ENCODE data around the gene GGTA1.

The GGTA1 gene

DNA sequence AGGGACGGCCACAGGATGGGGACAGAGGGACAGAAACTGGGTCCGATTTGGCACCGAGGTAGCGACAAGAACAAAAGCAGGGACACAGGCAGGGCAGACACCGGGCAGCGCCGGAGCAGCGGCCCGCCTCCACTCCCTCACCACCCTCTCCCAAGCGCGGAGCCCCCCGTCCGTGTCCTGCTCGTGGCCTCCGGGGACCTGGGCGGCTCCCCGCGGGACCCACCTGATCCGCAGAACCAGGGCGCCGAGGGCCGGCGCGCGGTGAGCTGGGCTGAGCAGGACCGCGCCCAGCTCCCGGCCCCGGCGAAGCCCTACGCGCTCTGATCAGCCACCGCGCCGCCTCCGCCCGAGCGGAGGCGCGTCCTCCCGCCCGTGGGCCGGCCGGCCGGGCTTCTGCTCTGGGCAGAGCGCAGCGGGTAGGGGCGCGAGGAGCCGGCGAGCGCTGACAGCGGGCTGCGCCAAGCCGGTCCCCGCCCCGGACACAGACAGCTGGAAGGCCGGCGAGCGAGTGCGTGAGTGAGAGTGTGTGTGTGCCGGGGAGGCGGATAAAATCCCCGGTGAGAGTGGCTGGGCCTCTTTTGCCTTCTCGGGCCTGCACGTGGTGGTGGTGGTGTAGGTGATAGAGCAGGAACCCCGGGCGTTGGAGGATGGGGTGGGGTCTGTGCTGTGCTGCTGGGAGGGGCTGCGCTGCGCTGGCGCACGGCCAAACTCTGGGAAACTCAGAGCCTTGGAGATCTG lies at the start of gene GGTA1:
Gene GGTA1 (minus strand): TSS at position 418 of the 738 bp plus-strand sequence. CDS start 31,922 bp downstream, outside the sequence.
- Histone ChIP-seq H3K9me3 (ENCODE audit: control insufficient read depth, insufficient read depth, low read length) (no peaks in the 10 kb centered on the region), H3K27ac (ENCODE audit: low read depth, low read length) (no peak within 1 kb of the TSS), H3K36me3 (ENCODE audit: control insufficient read depth, insufficient read depth, low read length) (no peaks in the 10 kb centered on the region), H3K9ac (ENCODE audit: low read depth, low read length) (no peak within 1 kb of the TSS), H3K4me3 (ENCODE audit: low read depth, low read length) (peak within 1 kb of the TSS; percentile 62), H3K27me3 (ENCODE audit: control insufficient read depth, insufficient read depth, low read length) (peaks cover 65% of the 10 kb centered on the region), H3K4me1 (ENCODE audit: control insufficient read depth, insufficient read depth, low read length) (peaks cover 17% of the 10 kb centered on the region)

DNA sequence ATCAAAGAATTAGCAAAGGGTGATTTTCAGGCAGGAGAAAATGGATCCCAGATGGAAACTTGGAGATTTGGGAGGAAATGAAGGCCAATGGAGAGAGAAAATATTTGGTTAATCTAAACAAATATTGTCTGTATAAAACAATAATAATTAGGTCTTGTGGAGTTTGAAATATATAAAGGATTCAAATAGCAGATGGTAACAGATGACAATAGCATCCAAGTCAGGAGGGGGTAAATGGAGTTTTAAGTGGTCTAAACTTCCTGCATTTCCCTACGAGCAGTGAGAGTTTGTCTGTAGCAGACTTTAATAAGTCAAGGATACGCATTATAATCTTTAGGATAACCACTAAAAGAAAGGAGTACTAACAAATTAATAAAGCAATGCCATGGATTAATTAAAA lies 49.0 kb upstream of the GGTA1 start:
- Histone ChIP-seq H3K9me3 (ENCODE audit: control insufficient read depth, insufficient read depth, low read length) (no peaks in the 10 kb centered on the region), H3K4me3 (ENCODE audit: low read depth, low read length) (no peak overlapping the region), H3K27me3 (ENCODE audit: control insufficient read depth, insufficient read depth, low read length) (peaks cover 29% of the 10 kb centered on the region), H3K9ac (ENCODE audit: low read depth, low read length) (no peak overlapping the region), H3K27ac (ENCODE audit: low read depth, low read length) (no peak overlapping the region), H3K4me1 (ENCODE audit: control insufficient read depth, insufficient read depth, low read length) (peaks cover 2% of the 10 kb centered on the region; the same call in 1 of the 2 replicates), H3K36me3 (ENCODE audit: control insufficient read depth, insufficient read depth, low read length) (no peaks in the 10 kb centered on the region)

DNA sequence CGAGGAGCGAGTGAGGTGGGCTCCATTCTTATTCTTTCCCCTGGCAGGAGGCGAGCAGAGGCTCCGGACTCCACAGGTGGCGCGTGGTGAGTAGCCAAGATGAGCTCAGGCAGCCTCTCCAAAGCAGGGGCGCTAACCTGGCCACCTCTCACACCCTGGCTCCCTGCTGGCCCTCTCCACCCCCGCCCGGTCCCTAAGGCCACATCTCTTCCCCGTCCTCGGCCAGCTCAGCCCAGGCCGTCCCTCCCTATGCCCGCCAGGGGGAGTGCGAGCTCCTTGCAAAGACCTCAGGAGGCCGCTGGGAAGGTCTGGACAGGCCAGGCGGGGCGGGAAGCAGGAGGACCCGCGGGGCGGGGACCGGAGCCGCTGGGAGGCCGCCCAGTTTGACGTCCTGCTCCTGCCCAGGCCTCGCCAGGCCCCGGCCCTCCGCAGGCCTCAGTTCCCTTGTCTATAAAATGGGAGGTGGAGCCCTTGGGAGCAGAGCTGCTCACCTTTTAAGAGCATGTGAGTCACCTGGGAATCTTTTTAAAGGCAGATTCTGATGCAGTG lies 46.3 kb upstream of the GGTA1 start:
- no peak overlapping the region for H3K27ac ChIP-seq (ENCODE audit: low read depth, low read length)
- no peaks in the 10 kb centered on the region for H3K36me3 ChIP-seq (ENCODE audit: control insufficient read depth, insufficient read depth, low read length)
- no peaks in the 10 kb centered on the region for H3K9me3 ChIP-seq (ENCODE audit: control insufficient read depth, insufficient read depth, low read length)
- H3K27me3 ChIP-seq (ENCODE audit: control insufficient read depth, insufficient read depth, low read length) = peaks cover 11% of the 10 kb centered on the region
- H3K4me1 ChIP-seq (ENCODE audit: control insufficient read depth, insufficient read depth, low read length) = peaks cover 2% of the 10 kb centered on the region; the same call in 1 of the 2 replicates
- H3K4me3 ChIP-seq (ENCODE audit: low read depth, low read length) = no peak overlapping the region
- no peak overlapping the region for H3K9ac ChIP-seq (ENCODE audit: low read depth, low read length)

DNA sequence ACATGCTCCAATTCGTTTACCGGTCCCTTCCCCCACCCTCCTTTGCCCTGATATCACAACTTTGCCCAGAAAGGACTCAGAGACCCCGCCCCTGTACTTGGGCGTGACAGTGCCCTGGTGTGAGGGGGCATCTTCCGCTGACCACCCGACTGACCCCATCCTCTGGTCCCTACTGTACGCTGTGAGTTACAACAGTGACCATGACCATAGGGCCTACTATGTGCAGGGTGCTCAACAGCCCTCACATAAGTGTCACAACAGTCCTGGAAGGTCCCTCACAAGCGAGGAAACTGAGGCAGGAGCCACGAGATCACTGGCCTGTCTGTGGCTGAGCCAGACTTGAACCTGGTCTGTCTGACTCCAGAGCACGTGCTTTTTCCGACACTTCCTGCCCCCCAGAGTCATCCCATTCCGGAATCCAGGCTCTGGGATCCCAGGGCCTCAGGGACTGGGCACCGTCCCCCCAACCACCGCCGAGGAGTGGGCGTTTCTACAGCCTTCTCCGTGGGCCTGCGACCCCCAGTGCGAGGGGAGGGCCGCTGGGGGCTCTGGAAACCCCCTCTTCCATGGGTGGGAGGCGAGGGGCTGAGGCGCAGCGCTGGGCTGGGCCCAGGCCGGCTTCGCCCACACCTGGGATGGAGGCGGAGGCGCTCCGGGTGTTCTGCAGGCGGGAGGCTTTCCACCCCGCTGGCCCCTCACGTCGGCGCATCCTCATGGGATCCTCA lies 45.7 kb upstream of the GGTA1 start:
- no peaks in the 10 kb centered on the region; the same call in 1 of the 2 replicates for H3K4me1 ChIP-seq (ENCODE audit: control insufficient read depth, insufficient read depth, low read length)
- no peak overlapping the region for H3K27ac ChIP-seq (ENCODE audit: low read depth, low read length)
- H3K4me3 ChIP-seq (ENCODE audit: low read depth, low read length) = no peak overlapping the region
- no peaks in the 10 kb centered on the region for H3K9me3 ChIP-seq (ENCODE audit: control insufficient read depth, insufficient read depth, low read length)
- no peaks in the 10 kb centered on the region for H3K36me3 ChIP-seq (ENCODE audit: control insufficient read depth, insufficient read depth, low read length)
- no peak overlapping the region for H3K9ac ChIP-seq (ENCODE audit: low read depth, low read length)
- H3K27me3 ChIP-seq (ENCODE audit: control insufficient read depth, insufficient read depth, low read length) = peaks cover 10% of the 10 kb centered on the region

DNA sequence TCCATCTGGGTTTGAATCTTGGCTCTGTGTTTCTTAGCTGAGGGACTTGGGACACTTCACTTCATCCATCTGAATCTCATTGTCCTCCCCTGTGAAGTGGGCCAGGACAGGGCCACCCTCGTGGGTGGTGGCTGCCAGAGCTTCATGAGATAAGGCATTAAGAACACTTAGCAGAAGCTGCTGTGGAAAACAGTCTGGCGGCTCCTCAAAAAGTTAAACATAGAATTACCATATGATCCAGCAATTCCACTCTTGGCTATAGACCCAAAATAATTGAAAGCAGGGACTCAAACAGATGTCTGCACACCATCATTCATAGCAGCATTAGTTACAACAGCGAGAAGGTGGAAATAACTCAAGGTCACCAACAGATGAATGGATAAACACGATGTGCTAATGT lies 42.4 kb upstream of the GGTA1 start:
- Histone ChIP-seq H3K36me3 (ENCODE audit: control insufficient read depth, insufficient read depth, low read length) (no peaks in the 10 kb centered on the region), H3K4me1 (ENCODE audit: control insufficient read depth, insufficient read depth, low read length) (no peaks in the 10 kb centered on the region; the same call in 1 of the 2 replicates), H3K27ac (ENCODE audit: low read depth, low read length) (no peak overlapping the region), H3K9me3 (ENCODE audit: control insufficient read depth, insufficient read depth, low read length) (no peaks in the 10 kb centered on the region), H3K27me3 (ENCODE audit: control insufficient read depth, insufficient read depth, low read length) (peaks cover 10% of the 10 kb centered on the region), H3K4me3 (ENCODE audit: low read depth, low read length) (no peak overlapping the region), H3K9ac (ENCODE audit: low read depth, low read length) (no peak overlapping the region)

DNA sequence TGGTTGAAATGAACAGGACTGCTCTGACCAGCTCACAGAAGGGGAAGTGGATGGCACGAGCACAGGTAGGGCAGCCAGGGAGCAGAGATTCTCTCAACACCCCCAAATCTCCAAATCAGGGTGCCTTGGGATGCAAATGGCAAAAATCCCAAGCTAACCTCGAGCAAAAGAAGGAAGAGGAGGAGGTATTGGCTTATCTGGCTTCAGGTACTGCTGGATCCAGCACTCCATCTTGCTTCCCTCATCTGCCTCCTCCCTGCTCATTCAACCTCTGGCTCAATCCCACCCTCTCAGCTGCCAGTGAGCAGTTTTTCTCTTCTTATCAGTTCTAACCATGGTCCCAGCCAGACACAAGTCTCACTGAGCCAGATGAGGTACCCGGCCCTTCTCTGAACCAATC lies 41.6 kb upstream of the GGTA1 start:
- H3K27me3 ChIP-seq (ENCODE audit: control insufficient read depth, insufficient read depth, low read length) = peaks cover 10% of the 10 kb centered on the region
- H3K4me1 ChIP-seq (ENCODE audit: control insufficient read depth, insufficient read depth, low read length) = no peaks in the 10 kb centered on the region

DNA sequence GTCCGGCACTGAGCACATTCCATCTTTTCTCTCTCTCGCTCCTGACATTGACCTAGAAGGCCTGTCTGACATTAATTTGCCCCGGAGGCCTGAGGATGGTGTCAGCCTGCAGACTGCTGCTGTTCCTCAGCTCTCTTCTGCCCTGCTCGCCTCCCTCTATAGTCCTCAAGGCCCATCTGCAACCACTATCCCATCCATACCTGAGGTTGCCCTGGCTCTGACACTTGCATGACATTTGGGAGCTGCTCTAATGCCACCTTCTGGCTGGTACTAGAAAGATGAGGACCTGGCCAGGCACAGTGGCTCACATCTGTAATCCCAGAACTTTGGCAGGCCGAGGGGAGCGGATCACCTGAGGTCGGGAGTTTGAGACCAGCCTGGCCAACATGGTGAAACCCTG lies 38.6 kb upstream of the GGTA1 start:
- H3K36me3 ChIP-seq (ENCODE audit: control insufficient read depth, insufficient read depth, low read length) = no peaks in the 10 kb centered on the region
- no peaks in the 10 kb centered on the region for H3K27me3 ChIP-seq (ENCODE audit: control insufficient read depth, insufficient read depth, low read length)
- no peaks in the 10 kb centered on the region for H3K9me3 ChIP-seq (ENCODE audit: control insufficient read depth, insufficient read depth, low read length)
- H3K27ac ChIP-seq (ENCODE audit: low read depth, low read length) = no peak overlapping the region
- no peak overlapping the region for H3K9ac ChIP-seq (ENCODE audit: low read depth, low read length)
- no peaks in the 10 kb centered on the region for H3K4me1 ChIP-seq (ENCODE audit: control insufficient read depth, insufficient read depth, low read length)
- H3K4me3 ChIP-seq (ENCODE audit: low read depth, low read length) = no peak overlapping the region

More for the DNA sequence above, 41.6 kb upstream of the GGTA1 start:
- Histone ChIP-seq H3K9me3 (ENCODE audit: control insufficient read depth, insufficient read depth, low read length) (no peaks in the 10 kb centered on the region), H3K4me3 (ENCODE audit: low read depth, low read length) (no peak overlapping the region), H3K9ac (ENCODE audit: low read depth, low read length) (no peak overlapping the region), H3K36me3 (ENCODE audit: control insufficient read depth, insufficient read depth, low read length) (no peaks in the 10 kb centered on the region), H3K27ac (ENCODE audit: low read depth, low read length) (no peak overlapping the region)

DNA sequence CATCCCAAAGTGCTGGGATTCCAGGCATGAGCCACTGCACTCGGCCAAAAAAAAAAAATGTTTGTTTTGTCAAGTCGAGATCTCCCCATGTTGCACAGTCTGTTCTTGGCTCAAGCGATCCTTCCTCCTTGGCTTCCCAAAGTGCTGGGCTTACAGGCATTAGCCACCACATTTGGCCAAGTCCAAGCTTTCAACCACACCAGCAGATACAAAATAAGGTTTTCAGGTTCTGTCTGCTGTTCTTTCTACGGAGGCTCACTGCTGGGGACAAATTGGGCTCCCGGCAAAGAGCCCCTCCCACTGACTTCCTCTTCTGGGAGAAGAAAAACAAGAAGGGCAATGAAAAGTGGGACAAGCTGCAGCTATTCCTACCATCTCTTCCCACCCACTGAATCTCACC lies 37.6 kb upstream of the GGTA1 start:
- Histone ChIP-seq H3K4me3 (ENCODE audit: low read depth, low read length) (no peak overlapping the region), H3K4me1 (ENCODE audit: control insufficient read depth, insufficient read depth, low read length) (no peaks in the 10 kb centered on the region), H3K9me3 (ENCODE audit: control insufficient read depth, insufficient read depth, low read length) (no peaks in the 10 kb centered on the region), H3K36me3 (ENCODE audit: control insufficient read depth, insufficient read depth, low read length) (no peaks in the 10 kb centered on the region), H3K27me3 (ENCODE audit: control insufficient read depth, insufficient read depth, low read length) (no peaks in the 10 kb centered on the region), H3K27ac (ENCODE audit: low read depth, low read length) (no peak overlapping the region), H3K9ac (ENCODE audit: low read depth, low read length) (no peak overlapping the region)

DNA sequence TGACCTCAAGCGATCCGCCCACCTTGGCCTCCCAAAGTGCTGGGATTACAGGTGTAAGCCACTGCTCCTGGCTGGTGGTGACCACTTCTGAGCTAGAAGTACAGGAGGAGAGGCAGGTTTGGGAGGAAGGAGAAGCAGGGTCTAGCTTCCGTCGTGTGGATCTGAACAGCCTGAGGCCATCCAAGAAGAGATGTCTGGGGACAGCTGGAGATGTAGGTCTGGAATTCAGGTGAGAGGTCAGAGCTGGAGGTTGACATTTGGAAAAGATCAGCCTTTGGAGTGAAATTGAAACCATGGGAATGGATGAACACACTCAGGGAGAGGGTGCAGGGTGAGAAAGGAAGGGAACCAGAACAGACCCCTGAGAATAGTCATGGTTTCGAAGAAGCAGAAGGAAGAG lies 33.2 kb upstream of the GGTA1 start:
- H3K4me1 ChIP-seq (ENCODE audit: control insufficient read depth, insufficient read depth, low read length) = no peaks in the 10 kb centered on the region
- H3K27ac ChIP-seq (ENCODE audit: low read depth, low read length) = no peak overlapping the region
- no peak overlapping the region for H3K4me3 ChIP-seq (ENCODE audit: low read depth, low read length)
- no peak overlapping the region for H3K9ac ChIP-seq (ENCODE audit: low read depth, low read length)
- H3K36me3 ChIP-seq (ENCODE audit: control insufficient read depth, insufficient read depth, low read length) = no peaks in the 10 kb centered on the region
- H3K9me3 ChIP-seq (ENCODE audit: control insufficient read depth, insufficient read depth, low read length) = no peaks in the 10 kb centered on the region
- no peaks in the 10 kb centered on the region for H3K27me3 ChIP-seq (ENCODE audit: control insufficient read depth, insufficient read depth, low read length)

DNA sequence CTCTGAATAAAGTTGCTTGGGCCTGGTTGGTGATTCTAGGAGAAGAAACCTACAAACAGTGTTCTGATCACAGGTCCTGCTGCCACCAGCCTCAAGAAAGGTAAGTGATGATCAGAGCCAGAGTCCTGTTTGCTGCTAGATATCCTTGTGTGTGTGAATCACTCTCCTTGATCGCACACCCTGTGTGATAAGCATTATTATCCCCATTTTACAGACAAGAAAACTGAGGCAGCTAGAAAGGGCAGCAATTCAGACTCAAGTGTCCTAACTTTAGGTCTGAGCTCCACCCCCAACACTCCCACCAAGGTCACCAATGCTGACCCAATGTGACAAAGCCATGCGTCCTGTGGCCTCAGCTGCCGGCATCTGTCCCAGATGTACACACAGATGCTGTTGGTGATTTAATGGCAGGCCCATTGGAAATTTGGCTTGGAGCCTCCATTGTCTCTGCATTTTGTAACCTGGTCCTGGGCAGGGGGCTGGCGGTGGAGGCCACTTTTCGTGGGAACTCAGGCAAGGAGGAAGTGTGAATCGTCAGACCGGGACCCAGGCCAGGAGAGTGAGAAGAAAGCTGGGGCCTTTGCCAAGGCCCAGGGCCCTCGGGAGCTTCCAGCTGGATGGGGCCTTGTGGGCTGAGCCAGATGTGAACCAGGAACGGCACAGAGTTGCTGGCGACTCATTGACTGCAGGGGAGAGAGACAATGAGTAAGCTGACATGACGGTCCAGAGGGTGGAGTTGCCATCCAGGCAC lies 29.8 kb upstream of the GGTA1 start:
- Histone ChIP-seq H3K27me3 (ENCODE audit: control insufficient read depth, insufficient read depth, low read length) (no peaks in the 10 kb centered on the region), H3K27ac (ENCODE audit: low read depth, low read length) (no peak overlapping the region), H3K4me1 (ENCODE audit: control insufficient read depth, insufficient read depth, low read length) (no peaks in the 10 kb centered on the region), H3K36me3 (ENCODE audit: control insufficient read depth, insufficient read depth, low read length) (no peaks in the 10 kb centered on the region), H3K9me3 (ENCODE audit: control insufficient read depth, insufficient read depth, low read length) (no peaks in the 10 kb centered on the region), H3K9ac (ENCODE audit: low read depth, low read length) (no peak overlapping the region), H3K4me3 (ENCODE audit: low read depth, low read length) (no peak overlapping the region)
